Liver (tissue), 3 donors: ENCODE data around the gene FLRT2.

Experiments
- GABPA ChIP-seq, 2 donors: IDR thresholded peaks in 1 of 2; conservative IDR thresholded peaks in 1 of 2; 2 replicates each; pipeline ENCODE4 v1.6.1; 2016; ENCODE audit warnings: antibody characterized with exemption in 2 of 2, mild to moderate bottlenecking in 1 of 2, moderate library complexity in 1 of 2
- HNF4G ChIP-seq: IDR thresholded peaks from 2 replicates; pipeline ENCODE4 v1.6.1; 2016; ENCODE audit warnings: antibody characterized with exemption
- MAX ChIP-seq: IDR thresholded peaks from 2 replicates; pipeline ENCODE4 v1.6.1; 2016; ENCODE audit warnings: antibody characterized with exemption
- REST ChIP-seq: IDR thresholded peaks from 2 replicates; pipeline ENCODE4 v1.6.1; 2016; ENCODE audit warnings: antibody characterized with exemption, mild to moderate bottlenecking
- SP1 ChIP-seq: IDR thresholded peaks from 2 replicates; pipeline ENCODE4 v1.6.1; 2018; ENCODE audit warnings: antibody characterized with exemption, mild to moderate bottlenecking
- TAF1 ChIP-seq: conservative IDR thresholded peaks from 2 replicates; pipeline ENCODE4 v1.6.1; 2016; ENCODE audit warnings: antibody characterized with exemption, mild to moderate bottlenecking
- TF ChIP-seq, protein P1 (sequence below): fragments of 150-350 bp; IDR thresholded peaks from 2 replicates; pipeline ENCODE4 v1.5.1; 2017; ENCODE audit warnings: improper control_type of control experiment, low read depth, low read length; ENCODE audit not compliant: missing input control
- donor health status: healthy.
- donor health status: healthy.

DNA sequence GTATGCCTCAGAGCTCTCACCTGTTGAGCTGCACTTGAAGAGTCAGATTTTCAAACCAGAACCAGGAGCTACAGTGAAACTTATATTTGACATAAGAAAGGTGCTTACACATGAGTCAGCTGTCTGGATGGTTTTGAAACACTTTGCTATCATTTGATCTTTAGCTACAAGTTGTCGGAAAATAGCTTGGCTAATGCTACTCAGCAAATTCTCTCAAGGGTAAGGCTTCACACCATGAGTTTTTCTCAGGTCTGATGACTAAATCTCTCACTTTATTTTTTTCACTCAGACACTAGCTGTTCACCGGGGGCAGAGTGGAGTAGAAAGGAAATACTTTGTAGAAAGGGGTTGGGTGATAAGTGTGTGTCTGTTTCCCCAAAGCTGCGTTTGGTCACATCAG, 171.8 kb downstream of the FLRT2 start:
- TF ChIP-seq, protein P1, sequence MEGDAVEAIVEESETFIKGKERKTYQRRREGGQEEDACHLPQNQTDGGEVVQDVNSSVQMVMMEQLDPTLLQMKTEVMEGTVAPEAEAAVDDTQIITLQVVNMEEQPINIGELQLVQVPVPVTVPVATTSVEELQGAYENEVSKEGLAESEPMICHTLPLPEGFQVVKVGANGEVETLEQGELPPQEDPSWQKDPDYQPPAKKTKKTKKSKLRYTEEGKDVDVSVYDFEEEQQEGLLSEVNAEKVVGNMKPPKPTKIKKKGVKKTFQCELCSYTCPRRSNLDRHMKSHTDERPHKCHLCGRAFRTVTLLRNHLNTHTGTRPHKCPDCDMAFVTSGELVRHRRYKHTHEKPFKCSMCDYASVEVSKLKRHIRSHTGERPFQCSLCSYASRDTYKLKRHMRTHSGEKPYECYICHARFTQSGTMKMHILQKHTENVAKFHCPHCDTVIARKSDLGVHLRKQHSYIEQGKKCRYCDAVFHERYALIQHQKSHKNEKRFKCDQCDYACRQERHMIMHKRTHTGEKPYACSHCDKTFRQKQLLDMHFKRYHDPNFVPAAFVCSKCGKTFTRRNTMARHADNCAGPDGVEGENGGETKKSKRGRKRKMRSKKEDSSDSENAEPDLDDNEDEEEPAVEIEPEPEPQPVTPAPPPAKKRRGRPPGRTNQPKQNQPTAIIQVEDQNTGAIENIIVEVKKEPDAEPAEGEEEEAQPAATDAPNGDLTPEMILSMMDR: no peak
- TF ChIP-seq SP1: no peak
- no peak for TF ChIP-seq REST
- TF ChIP-seq TAF1: no peak
- no peak for TF ChIP-seq HNF4G
- no peak for TF ChIP-seq GABPA (IDR thresholded peaks at IDR 0.05 in 1 of 2, conservative IDR thresholded peaks at IDR 0.05 in 1 of 2)
- TF ChIP-seq MAX: no peak
